GM12878 (cell line): ENCODE results near the gene DOK7. TPM values are rescaled to one million over a fixed set of nuclear protein-coding genes. Genes with fewer than 3 reads are reported as not detected.

Experiments
- ATAC-seq: fragments of 200-7000 bp; cut with Tn5 transposase; 3 replicates; pipeline ENCODE4 v1.9.1; 2020; ENCODE audit warnings: mild to moderate bottlenecking, moderate library complexity
- BruUV-seq: library from RNA; stranded (reverse); fragments of 400-500 nt; replicated peaks from 2 replicates; lab custom pipeline; 2021; lab: Mats Ljungman, UMichigan
- CTCF ChIA-PET: fragments of 300-600 bp; sonication (Branson Sonifier 250); formaldehyde crosslinking; extraction: SDS; loops from one replicate; lab custom pipeline; 2021; ENCODE audit warnings: inconsistent platforms; lab: Yijun Ruan, JAX
- POLR2A ChIA-PET: fragments of 350-600 bp; formaldehyde crosslinking; extraction: SDS; loops from one replicate; lab custom pipeline; 2021; ENCODE audit warnings: inconsistent platforms; lab: Charles Lee
- RAD21 ChIA-PET: fragments of 300-600 bp; sonication (Branson Sonifier 250); formaldehyde crosslinking; loops from one replicate; lab custom pipeline; 2023; ENCODE audit warnings: antibody characterized with exemption; ENCODE audit not compliant: unreplicated experiment; lab: Charles Lee
- SMC1A ChIA-PET: fragments of 300-600 bp; sonication (Branson Sonifier 250); formaldehyde crosslinking; loops from one replicate; lab custom pipeline; 2023; ENCODE audit not compliant: unreplicated experiment, uncharacterized antibody; lab: Charles Lee
- DNase-seq: peaks from one replicate; pipeline ENCODE4 v3.0.0-alpha.2; 2011; ENCODE audit warnings: low read depth, low spot score
- FAIRE-seq: peaks from 3 replicates; lab custom pipeline; 2011; peaks lifted over from hg19 to GRCh38; lab: Jason Lieb, UNC
- H2AFZ ChIP-seq: 2 replicates; pipeline ENCODE4 v1.6.0; 2011; ENCODE audit warnings: low read depth, low read length, control low read depth; ENCODE audit not compliant: control insufficient read depth
- H3K27ac ChIP-seq: 2 replicates; pipeline ENCODE4 v1.5.1; 2011; ENCODE audit warnings: control low read depth; ENCODE audit not compliant: control insufficient read depth, insufficient read depth
- H3K27me3 ChIP-seq, 2 experiments: replicated peaks in 1 of 2; 2 replicates each; pipeline versions ENCODE4 v1.6.0 to v1.6.1; 2011; ENCODE audit warnings: low read length in 1 of 2; ENCODE audit not compliant: control insufficient read depth in 2 of 2, insufficient read depth in 2 of 2
- H3K36me3 ChIP-seq, 2 experiments: 2 replicates each; pipeline ENCODE4 v1.5.1; 2011; ENCODE audit warnings: low read length in 1 of 2; ENCODE audit not compliant: control insufficient read depth in 2 of 2, insufficient read depth in 2 of 2
- H3K4me1 ChIP-seq: 2 replicates; pipeline ENCODE4 v1.6.1; 2011; ENCODE audit warnings: mild to moderate bottlenecking, low read length, moderate library complexity, mixed read lengths; ENCODE audit not compliant: control insufficient read depth, insufficient read depth
- H3K4me2 ChIP-seq: 2 replicates; pipeline ENCODE4 v1.6.0; 2011; ENCODE audit warnings: control low read depth; ENCODE audit not compliant: control insufficient read depth, insufficient read depth
- H3K4me3 ChIP-seq: fragments of 200-600 bp; sonication (generic); 2 replicates; pipeline ENCODE4 v1.5.1; 2016
- H3K79me2 ChIP-seq: 2 replicates; pipeline ENCODE4 v1.6.0; 2011; ENCODE audit warnings: low read length; ENCODE audit not compliant: control insufficient read depth, insufficient read depth
- H3K9ac ChIP-seq: 2 replicates; pipeline ENCODE4 v1.8.0; 2011; ENCODE audit warnings: low read length, control low read depth, mixed read lengths; ENCODE audit not compliant: control insufficient read depth, insufficient read depth
- H3K9me3 ChIP-seq: replicated peaks from 3 replicates; pipeline ENCODE4 v1.5.1; 2011; ENCODE audit warnings: mild to moderate bottlenecking, low read length; ENCODE audit not compliant: control insufficient read depth, insufficient read depth
- H4K20me1 ChIP-seq: 2 replicates; pipeline ENCODE4 v1.6.0; 2011; ENCODE audit not compliant: control insufficient read depth, insufficient read depth
- CHD4 ChIP-seq: fragments of 200-600 bp; sonication (generic); IDR thresholded peaks from 2 replicates; pipeline ENCODE4 v1.6.1; 2016; ENCODE audit warnings: mild to moderate bottlenecking
- FOS ChIP-seq: IDR thresholded peaks from 3 replicates; pipeline ENCODE4 v1.6.1; 2011; ENCODE audit warnings: borderline replicate concordance; ENCODE audit not compliant: insufficient read length; ENCODE audit errors: extremely low read depth
- GABPA ChIP-seq: IDR thresholded peaks from 2 replicates; pipeline ENCODE4 v1.6.1; 2014; ENCODE audit warnings: antibody characterized with exemption, low read depth, mild to moderate bottlenecking, inconsistent platforms
- IRF3 ChIP-seq: fragments of 450-650 bp; IDR thresholded peaks from 2 replicates; pipeline ENCODE4 v1.6.1; 2014; ENCODE audit warnings: mild to moderate bottlenecking
- JUNB ChIP-seq: IDR thresholded peaks from 2 replicates; pipeline ENCODE4 v1.6.1; 2016; ENCODE audit warnings: antibody characterized with exemption, mild to moderate bottlenecking
- NR2C2 ChIP-seq: IDR thresholded peaks from 2 replicates; pipeline ENCODE4 v1.6.1; 2011; ENCODE audit warnings: borderline replicate concordance, low read depth; ENCODE audit not compliant: control insufficient read depth, insufficient read length
- PAX5 ChIP-seq: IDR thresholded peaks from 2 replicates; pipeline ENCODE4 v1.6.1; 2011; ENCODE audit warnings: low read depth, low read length, borderline replicate concordance
- POLR2AphosphoS2 ChIP-seq: IDR thresholded peaks from 2 replicates; pipeline ENCODE4 v1.6.1; 2011; ENCODE audit warnings: low read depth, mild to moderate bottlenecking, low read length, improper control_type of control experiment, moderate library complexity
- SIX5 ChIP-seq: IDR thresholded peaks from 2 replicates; pipeline ENCODE4 v1.6.1; 2011; ENCODE audit warnings: mild to moderate bottlenecking, low read depth, low read length, moderate library complexity; ENCODE audit not compliant: severe bottlenecking
- YBX1 ChIP-seq: fragments of 450-650 bp; IDR thresholded peaks from 2 replicates; pipeline ENCODE4 v1.6.1; 2016; ENCODE audit warnings: antibody characterized with exemption
- ZBTB11 ChIP-seq: fragments of 450-650 bp; formaldehyde crosslinking; IDR thresholded peaks from 2 replicates; pipeline ENCODE4 v1.5.0; 2022; ENCODE audit warnings: mild to moderate bottlenecking, missing genetic modification characterization
- ZNF592 ChIP-seq: fragments of 450-650 bp; IDR thresholded peaks from 2 replicates; pipeline ENCODE4 v1.6.1; 2017; ENCODE audit warnings: mild to moderate bottlenecking, moderate library complexity
- ZNF622 ChIP-seq: fragments of 450-650 bp; IDR thresholded peaks from 2 replicates; pipeline ENCODE4 v1.6.1; 2017; ENCODE audit warnings: mild to moderate bottlenecking, inconsistent platforms
- WGBS: methylation state at CpG from one replicate; pipeline ENCODE4 v1.1.6; 2016; ENCODE audit warnings: low lambda C conversion rate; ENCODE audit not compliant: insufficient replicate concordance, insufficient coverage; ENCODE audit errors: missing lambda C conversion rate; 5-methylcytosine and 5-hydroxymethylcytosine counted together
- in situ Hi-C: fragments of 300-500 bp; cut with MboI; formaldehyde crosslinking; loops from 9 replicates; pipeline ENCODE4 v1.14.3; 2018; ENCODE audit warnings: mixed read lengths
- intact Hi-C: fragments of 100-400 bp; cut with micrococcal nuclease; formaldehyde crosslinking; loops from one replicate; pipeline ENCODE4 v1.14.2; 2022; ENCODE audit not compliant: unreplicated experiment
- polyA plus RNA-seq, 11 experiments: library from polyadenylated mRNA; depleted of rRNA in 4 of 11; unstranded in 6 of 11; stranded (reverse) in 5 of 11; fragments of >200 nt; fragmentation: Nextera tagmentation in 4 of 11; fragmentation: Illumina TruSeq in 1 of 11; extraction: Ambion mirVana in 4 of 11; extraction: Trizol in 1 of 11; gene quantifications; 1 replicate in 1 of 11; 2 replicates in 10 of 11; pipeline versions ENCODE4 v1.2.1 to v1.2.3, GENCODE V29; 2011 to 2016; ENCODE audit warnings: inconsistent platforms in 2 of 11, missing spikeins in 2 of 11, low read depth in 1 of 11
- total RNA-seq, 4 experiments: library from RNA; depleted of rRNA in 3 of 4; stranded (reverse); fragments of >200 nt in 3 of 4; fragmentation: Illumina TruSeq in 1 of 4; extraction: Trizol in 1 of 4; gene quantifications; 2 replicates each; pipeline versions ENCODE4 v1.2.1 to v1.2.3, GENCODE V29; 2013 to 2021

DOK7 gene
- total and polyA plus RNA-seq, 10 of the 15 experiments (the other 5 are each of a cell fraction or from before 2014, with no cell fraction given) = 0.04 to 0.46 (median 0.18) TPM; not detected in 4

DNA sequence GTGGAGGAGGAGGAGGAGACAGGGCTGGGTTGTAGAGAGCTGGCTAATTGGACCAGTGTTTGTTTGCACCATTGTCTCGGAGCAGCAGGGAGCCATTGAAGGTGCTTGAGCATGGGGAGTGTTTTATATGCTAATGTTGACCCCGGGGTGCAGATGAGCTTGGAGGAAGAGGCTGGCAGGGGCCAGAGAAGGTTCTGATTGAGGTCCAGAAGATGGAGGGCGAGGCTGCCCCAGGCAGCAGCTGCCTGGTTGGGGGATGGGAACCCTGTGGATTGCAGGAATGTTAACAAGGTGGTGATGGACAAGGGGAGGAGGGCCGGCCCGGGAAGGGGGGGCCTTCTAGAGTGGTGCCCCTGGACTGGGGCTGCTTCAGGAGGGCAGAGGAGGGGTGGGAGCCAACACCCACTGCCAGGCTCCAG lies 18.0 kb downstream of the DOK7 start:
- WGBS = 5% methylated on average over 4 of the region's 5 CpGs
- Histone ChIP-seq H3K9me3 (no peaks in the 10 kb centered on the region), H3K9ac (no peak overlapping the region), H3K4me1 (no peaks in the 10 kb centered on the region; the same call in 1 of the 2 replicates), H3K4me2 (no peak overlapping the region), H2AFZ (no peak overlapping the region), H4K20me1 (no peaks in the 10 kb centered on the region), H3K4me3 (no peak overlapping the region), H3K36me3 (no peaks in the 10 kb centered on the region), H3K27me3 (peaks cover 2 to 6% of the 10 kb centered on the region in 2 experiments; a peak in 3 of 4 replicates), H3K27ac (no peak overlapping the region), H3K79me2 (no peaks in the 10 kb centered on the region)
- SMC1A ChIA-PET = interaction anchor here (0.6 to 2.0 kb wide), 6 partner anchors 11 to 1302 kb away, joined by 3 to 7 read pairs (median 3); no protein-coding TSS in a partner anchor
- FAIRE-seq = no peak
- CTCF ChIA-PET = interaction anchor here (0.5 to 2.1 kb wide), 31 partner anchors 8 to 1424 kb away, joined by 3 to 10 read pairs (median 4); no protein-coding TSS in a partner anchor
- no peak for DNase-seq
- BruUV-seq = no TSS peak
- no peak for TF ChIP-seq SIX5
- no peak for TF ChIP-seq YBX1
- no peak for TF ChIP-seq FOS
- TF ChIP-seq ZNF592 = no peak
- TF ChIP-seq PAX5 = no peak
- no peak for TF ChIP-seq GABPA
- TF ChIP-seq CHD4 = no peak
- TF ChIP-seq POLR2AphosphoS2 = no peak
- no peak for TF ChIP-seq IRF3
- no peak for TF ChIP-seq ZNF622
- TF ChIP-seq ZBTB11 = no peak
- no peak for TF ChIP-seq NR2C2
- TF ChIP-seq JUNB = no peak
- ATAC-seq = no peak
- in situ Hi-C loops (no loop called here), intact Hi-C loops (no loop called here)
- POLR2A ChIA-PET = no interaction called here
- RAD21 ChIA-PET = interaction anchor here (1.2 to 2.9 kb wide), 4 partner anchors 37 to 400 kb away, joined by 3 to 19 read pairs (median 4); no protein-coding TSS in a partner anchor
